ENCODE results near the gene CEP63. TPM values are rescaled to one million over a fixed set of nuclear protein-coding genes. Genes with fewer than 3 reads are reported as not detected.
"Not testable (repeated sequence)": the region's sequence is repeated elsewhere in the genome, so short reads cannot be mapped to it uniquely, and the experiment has no call there.

CEP63 gene
- total RNA-seq, 2 donors from 2014 or later, result 10.1 to 17.0 TPM

DNA sequence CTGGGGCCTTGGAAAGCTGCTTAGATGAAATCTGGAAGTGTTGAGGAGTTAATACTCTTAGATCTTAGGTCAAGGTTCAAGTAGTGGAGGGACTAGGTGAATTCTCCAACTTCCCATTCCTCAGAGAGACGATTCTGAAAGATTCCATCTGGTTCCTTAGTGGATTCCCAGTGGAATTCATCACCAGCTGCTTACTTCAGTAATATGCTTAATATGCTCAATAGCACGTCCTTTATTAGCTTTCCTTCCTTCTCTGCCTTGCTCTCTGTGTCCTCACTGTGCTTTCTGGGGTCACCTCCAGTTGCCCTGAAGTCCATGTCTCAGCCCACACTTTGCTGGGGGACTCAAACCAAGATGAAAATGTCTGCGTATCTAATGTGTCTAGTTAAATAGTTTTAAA is 31.0 kb downstream of the CEP63 start:
- no peak overlapping the region for H3K27ac Mint-ChIP-seq
- no peak for ATAC-seq (replicated peaks)
- peaks cover 5% of the 10 kb centered on the region for H3K9me3 Mint-ChIP-seq
- H3K36me3 Mint-ChIP-seq (ENCODE audit: low read depth), result peaks cover 26% of the 10 kb centered on the region
- peaks cover 5% of the 10 kb centered on the region for H3K4me1 Mint-ChIP-seq
- H3K4me3 Mint-ChIP-seq, result no peak overlapping the region
- no peaks in the 10 kb centered on the region for H3K27me3 Mint-ChIP-seq

DNA sequence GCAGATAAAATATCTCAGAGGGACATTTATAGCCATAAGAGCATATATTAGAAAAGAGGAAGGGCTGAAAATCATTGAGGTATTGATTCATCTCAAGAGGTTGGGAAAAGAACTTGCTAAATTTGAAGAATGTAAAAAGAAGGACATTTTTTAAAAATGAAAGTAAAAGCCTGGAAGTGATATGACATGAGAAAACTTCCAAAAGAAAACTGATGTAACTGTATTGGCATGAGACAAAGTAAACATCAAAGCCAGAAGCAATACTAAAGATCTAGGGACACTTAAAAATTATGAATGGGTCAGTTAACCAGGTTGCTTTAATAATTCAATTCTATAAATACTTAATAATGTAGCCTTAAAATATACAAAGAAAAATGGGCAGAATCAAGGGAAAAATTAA is 31.9 kb downstream of the CEP63 start:
- no peaks in the 10 kb centered on the region for H3K27me3 Mint-ChIP-seq
- peaks cover 33% of the 10 kb centered on the region for H3K36me3 Mint-ChIP-seq (ENCODE audit: low read depth)
- no peak for ATAC-seq (replicated peaks)
- H3K9me3 Mint-ChIP-seq, result peaks cover 12% of the 10 kb centered on the region
- H3K4me3 Mint-ChIP-seq, result no peak overlapping the region
- H3K27ac Mint-ChIP-seq, result no peak overlapping the region
- peaks cover 5% of the 10 kb centered on the region for H3K4me1 Mint-ChIP-seq

DNA sequence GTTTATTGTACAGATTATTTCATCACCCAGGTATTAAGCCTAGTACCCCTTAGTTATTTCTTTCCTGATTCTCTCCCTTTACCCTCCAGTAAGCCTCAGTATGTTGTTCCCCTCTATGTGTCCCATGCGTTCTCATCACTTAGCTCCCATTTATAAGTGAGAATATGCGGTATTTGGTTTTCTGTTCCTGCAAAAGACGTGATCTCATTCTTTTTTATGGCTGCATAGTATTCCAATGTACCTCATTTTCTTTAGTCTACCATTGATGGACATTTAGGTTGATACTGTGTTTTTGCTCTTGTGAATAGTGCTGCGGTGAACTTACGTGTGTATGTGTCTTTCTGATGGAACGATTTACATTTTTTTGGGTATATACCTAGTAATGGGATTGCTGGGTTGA is 36.7 kb downstream of the CEP63 start:
- H3K27me3 Mint-ChIP-seq, result no peaks in the 10 kb centered on the region
- H3K4me3 Mint-ChIP-seq, result no peak overlapping the region
- H3K9me3 Mint-ChIP-seq, result peaks cover 41% of the 10 kb centered on the region
- no peak for ATAC-seq (replicated peaks)
- H3K27ac Mint-ChIP-seq, result no peak overlapping the region
- no peaks in the 10 kb centered on the region for H3K4me1 Mint-ChIP-seq
- H3K36me3 Mint-ChIP-seq (ENCODE audit: low read depth), result peaks cover 39% of the 10 kb centered on the region

GRCh38 chr3:134525293-134525692 is 39.4 kb downstream of the CEP63 start:
- Mint-ChIP-seq H3K4me3 (no peak overlapping the region), H3K9me3 (peaks cover 37% of the 10 kb centered on the region), H3K36me3 (ENCODE audit: low read depth) (peaks cover 34% of the 10 kb centered on the region), H3K27me3 (no peaks in the 10 kb centered on the region), H3K4me1 (peaks cover 4% of the 10 kb centered on the region), H3K27ac (no peak overlapping the region)
- ATAC-seq (replicated peaks), result no peak

- Mint-ChIP-seq H3K27me3 (no peaks in the 10 kb centered on the region), H3K36me3 (ENCODE audit: low read depth) (peaks cover 34% of the 10 kb centered on the region), H3K9me3 (peaks cover 37% of the 10 kb centered on the region), H3K27ac (no peak overlapping the region), H3K4me1 (peaks cover 4% of the 10 kb centered on the region), H3K4me3 (no peak overlapping the region)
- no peak for ATAC-seq (replicated peaks)
These were observed 40.5 kb downstream of the CEP63 start for GRCh38 chr3:134526319-134526718.

DNA sequence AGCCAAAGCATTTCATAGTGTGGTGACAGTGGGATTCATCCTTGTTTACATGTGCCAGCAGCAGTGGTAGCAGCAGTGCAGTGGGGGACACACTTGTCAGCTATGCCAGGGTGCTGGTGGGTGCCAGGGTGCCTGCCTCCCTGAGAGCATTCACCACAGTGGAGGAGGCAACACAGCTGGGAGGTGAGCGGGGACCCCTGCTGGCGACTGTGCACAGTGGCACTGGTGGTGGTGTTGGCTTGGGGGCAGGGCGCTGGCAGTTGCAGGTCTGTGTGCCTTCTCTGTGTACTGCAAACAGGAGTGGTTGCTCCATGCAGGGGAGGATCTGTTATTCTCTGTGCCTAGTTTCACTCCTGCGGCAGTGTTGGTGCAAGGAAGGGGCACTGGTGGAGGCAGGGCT is 41.2 kb downstream of the CEP63 start:
- H3K36me3 Mint-ChIP-seq (ENCODE audit: low read depth), result peaks cover 29% of the 10 kb centered on the region
- no peak for ATAC-seq (replicated peaks)
- H3K27me3 Mint-ChIP-seq, result no peaks in the 10 kb centered on the region

GRCh38 chr3:134527538-134528186 is 41.8 kb downstream of the CEP63 start:
- Mint-ChIP-seq H3K9me3 (peaks cover 31% of the 10 kb centered on the region), H3K27ac (no peak overlapping the region), H3K36me3 (ENCODE audit: low read depth) (peaks cover 25% of the 10 kb centered on the region), H3K4me1 (peaks cover 4% of the 10 kb centered on the region), H3K27me3 (no peaks in the 10 kb centered on the region), H3K4me3 (no peak overlapping the region)
- ATAC-seq (replicated peaks), result no peak

More for the DNA sequence above, 41.2 kb downstream of the CEP63 start:
- Mint-ChIP-seq H3K4me3 (no peak overlapping the region), H3K4me1 (peaks cover 4% of the 10 kb centered on the region), H3K9me3 (peaks cover 35% of the 10 kb centered on the region), H3K27ac (no peak overlapping the region)

DNA sequence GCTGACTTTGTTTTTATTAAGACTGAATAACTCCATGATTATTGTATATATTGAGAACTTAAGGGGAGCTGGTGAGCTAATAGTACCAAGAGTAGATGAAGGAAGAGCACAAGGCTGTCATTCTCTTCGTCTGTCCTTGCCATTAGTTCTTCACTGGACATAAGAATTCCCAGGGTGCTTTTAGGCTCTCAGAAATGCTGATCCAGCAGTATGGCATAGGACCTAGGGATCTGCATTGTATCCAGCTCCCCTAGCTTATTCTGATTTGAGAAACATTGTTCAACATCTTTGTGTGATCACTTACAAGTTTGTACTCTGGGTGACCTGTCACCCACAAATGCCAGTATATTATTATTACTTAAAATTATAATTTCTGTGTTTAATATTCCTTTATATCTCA is 47.6 kb downstream of the CEP63 start:
- Mint-ChIP-seq H3K36me3 (ENCODE audit: low read depth) (peaks cover 20% of the 10 kb centered on the region), H3K9me3 (no peaks in the 10 kb centered on the region)
- no peak for ATAC-seq (replicated peaks)

GRCh38 chr3:134535186-134535970 is 49.5 kb downstream of the CEP63 start:
- Mint-ChIP-seq H3K4me1 (no peaks in the 10 kb centered on the region), H3K27ac (no peak overlapping the region), H3K27me3 (no peaks in the 10 kb centered on the region), H3K9me3 (no peaks in the 10 kb centered on the region), H3K4me3 (no peak overlapping the region), H3K36me3 (ENCODE audit: low read depth) (peaks cover 26% of the 10 kb centered on the region)
- no peak for ATAC-seq (replicated peaks)

More for the DNA sequence above, 47.6 kb downstream of the CEP63 start:
- peaks cover 1% of the 10 kb centered on the region for H3K4me1 Mint-ChIP-seq
- H3K27me3 Mint-ChIP-seq, result no peaks in the 10 kb centered on the region
- no peak overlapping the region for H3K27ac Mint-ChIP-seq
- H3K4me3 Mint-ChIP-seq, result no peak overlapping the region

DNA sequence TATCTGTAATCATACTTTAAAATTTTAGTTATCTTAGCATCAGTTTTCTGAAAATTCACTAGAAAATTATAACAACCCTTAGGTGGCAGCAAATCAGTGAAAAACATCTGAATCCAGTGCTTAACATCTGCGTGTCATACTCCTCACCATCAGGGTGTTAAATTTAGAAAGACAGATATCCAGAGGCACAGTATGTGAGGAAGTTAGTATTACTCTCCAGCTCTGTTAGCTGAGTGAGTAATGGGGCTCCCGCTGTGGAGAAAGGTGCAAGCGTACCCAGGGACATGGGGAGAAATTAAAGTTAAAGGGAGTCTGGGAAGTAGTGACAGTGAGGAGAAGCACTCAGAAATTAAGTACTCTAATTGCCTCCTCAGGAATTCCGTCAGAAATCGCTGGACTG is 50.9 kb downstream of the CEP63 start:
- no peaks in the 10 kb centered on the region for H3K27me3 Mint-ChIP-seq
- H3K9me3 Mint-ChIP-seq, result no peaks in the 10 kb centered on the region
- no peak for ATAC-seq (replicated peaks)
- H3K27ac Mint-ChIP-seq, result no peak overlapping the region
- peaks cover 26% of the 10 kb centered on the region for H3K36me3 Mint-ChIP-seq (ENCODE audit: low read depth)
- H3K4me3 Mint-ChIP-seq, result no peak overlapping the region
- no peaks in the 10 kb centered on the region for H3K4me1 Mint-ChIP-seq

DNA sequence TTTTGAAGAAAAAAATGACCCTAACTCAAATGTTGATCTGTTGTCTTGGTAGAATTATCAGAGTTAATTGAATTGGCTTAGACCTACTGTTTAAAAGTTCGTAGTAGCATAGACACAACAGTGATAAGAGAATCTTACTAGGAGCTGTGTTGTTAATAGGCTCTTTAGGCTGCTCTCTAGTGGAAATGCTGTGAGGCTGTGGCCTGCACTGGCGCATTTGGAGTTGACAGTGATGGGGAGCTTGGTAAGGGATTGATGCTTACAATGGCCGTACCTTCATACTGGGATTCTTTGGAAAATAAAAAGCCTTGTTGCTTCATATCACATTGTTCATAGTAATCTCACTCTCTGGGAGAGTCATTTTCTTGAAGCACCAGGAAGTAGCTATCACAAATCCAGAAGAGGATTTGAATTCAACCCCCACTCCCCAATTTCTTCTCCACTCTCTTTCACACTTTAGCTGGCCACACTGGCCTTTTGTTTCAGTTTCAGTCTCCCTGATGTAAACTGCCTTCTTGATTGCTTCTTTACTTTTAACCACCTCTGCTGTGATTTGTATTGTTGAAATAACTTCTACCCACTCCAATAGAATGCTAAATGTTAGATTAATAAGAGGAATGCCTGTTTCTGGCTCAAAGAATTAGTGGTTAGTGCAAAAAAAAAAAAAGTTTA is 56.6 kb downstream of the CEP63 start:
- ATAC-seq (replicated peaks), result no peak
- Mint-ChIP-seq H3K9me3 (no peaks in the 10 kb centered on the region), H3K36me3 (ENCODE audit: low read depth) (peaks cover 43% of the 10 kb centered on the region), H3K4me1 (no peaks in the 10 kb centered on the region), H3K4me3 (no peak overlapping the region), H3K27ac (no peak overlapping the region), H3K27me3 (no peaks in the 10 kb centered on the region)

- H3K4me1 Mint-ChIP-seq, result no peaks in the 10 kb centered on the region
- no peaks in the 10 kb centered on the region for H3K9me3 Mint-ChIP-seq
- H3K36me3 Mint-ChIP-seq (ENCODE audit: low read depth), result peaks cover 43% of the 10 kb centered on the region
- H3K4me3 Mint-ChIP-seq, result no peak overlapping the region
- no peaks in the 10 kb centered on the region for H3K27me3 Mint-ChIP-seq
- ATAC-seq (replicated peaks), result no peak
- H3K27ac Mint-ChIP-seq, result no peak overlapping the region
These were observed 57.3 kb downstream of the CEP63 start for GRCh38 chr3:134543113-134543512.

DNA sequence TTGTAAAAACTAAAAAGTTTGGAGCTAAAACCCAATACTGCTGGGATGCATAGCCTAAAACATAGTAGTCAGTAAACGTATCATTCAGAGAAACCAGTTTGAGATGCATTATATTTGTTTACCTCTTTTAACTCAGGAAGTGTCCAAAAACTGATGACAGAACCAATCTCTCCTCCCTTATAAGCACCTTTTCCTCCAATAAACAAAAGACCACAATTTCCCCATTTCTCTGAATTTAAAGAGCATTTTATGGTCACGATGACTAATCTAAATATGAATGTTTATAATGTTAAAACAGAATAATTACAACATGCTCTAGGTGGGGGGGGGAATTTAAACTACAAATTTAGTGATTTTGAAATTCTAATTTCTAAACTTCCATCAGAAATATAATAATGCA is 58.5 kb downstream of the CEP63 start:
- H3K27ac Mint-ChIP-seq, result no peak overlapping the region
- no peaks in the 10 kb centered on the region for H3K9me3 Mint-ChIP-seq
- no peaks in the 10 kb centered on the region for H3K4me1 Mint-ChIP-seq
- ATAC-seq (replicated peaks), result no peak
- no peaks in the 10 kb centered on the region for H3K27me3 Mint-ChIP-seq
- no peak overlapping the region for H3K4me3 Mint-ChIP-seq
- peaks cover 48% of the 10 kb centered on the region for H3K36me3 Mint-ChIP-seq (ENCODE audit: low read depth)

- not testable (repeated sequence) for H3K4me3 Mint-ChIP-seq, H3K9me3 Mint-ChIP-seq, H3K27ac Mint-ChIP-seq
These were observed 58.9 kb downstream of the CEP63 start for GRCh38 chr3:134544783-134545182.

DNA sequence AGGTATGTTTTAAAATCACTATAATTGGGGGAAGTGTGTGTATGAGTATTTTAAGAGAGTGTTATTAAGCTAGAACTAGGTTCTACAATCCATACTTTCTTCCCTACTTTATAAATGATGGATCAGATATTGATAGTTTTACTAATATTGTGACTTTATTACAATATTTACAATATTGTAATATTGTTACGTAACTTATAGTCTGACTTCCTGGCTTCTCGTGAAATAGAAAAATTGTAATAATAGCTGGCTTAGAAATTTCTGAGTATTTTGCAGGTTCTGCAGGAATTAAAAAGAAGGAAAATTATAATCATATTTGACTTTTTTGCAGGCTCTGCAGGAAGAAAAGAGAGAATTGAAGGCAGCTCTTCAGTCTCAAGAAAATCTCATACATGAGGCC is 60.0 kb downstream of the CEP63 start:
- no peak for ATAC-seq (replicated peaks)
- Mint-ChIP-seq H3K4me3 (no peak overlapping the region), H3K27ac (no peak overlapping the region), H3K36me3 (ENCODE audit: low read depth) (peaks cover 61% of the 10 kb centered on the region), H3K4me1 (peaks cover 5% of the 10 kb centered on the region), H3K27me3 (no peaks in the 10 kb centered on the region), H3K9me3 (no peaks in the 10 kb centered on the region)

More at GRCh38 chr3:134544783-134545182, 58.9 kb downstream of the CEP63 start:
- not testable (repeated sequence) for H3K27me3 Mint-ChIP-seq; H3K4me1 Mint-ChIP-seq; ATAC-seq (replicated peaks)
- H3K36me3 Mint-ChIP-seq (ENCODE audit: low read depth), result peaks cover 51% of the 10 kb centered on the region

All from activated T-helper 17 cell treated with anti-CD3 and anti-CD28 coated beads, Interleukin-2, amount 50 U/mL, for 72 hours (primary cell).